A673 (cell line): ENCODE data around the gene APBB2. TPM values are rescaled to one million over a fixed set of nuclear protein-coding genes. Genes with fewer than 3 reads are reported as not detected.

Source experiments
- BruUV-seq: library from RNA; stranded (reverse); fragments of 400-500 nt; replicated peaks from 2 replicates; lab custom pipeline; 2021; lab: Mats Ljungman, UMichigan
- CTCF ChIA-PET: fragments of 300-600 bp; sonication (Branson Sonifier 250); formaldehyde crosslinking; loops from one replicate; lab custom pipeline; 2022; ENCODE audit warnings: antibody characterized with exemption; lab: Charles Lee
- POLR2A ChIA-PET: fragments of 300-600 bp; sonication (Branson Sonifier 250); formaldehyde crosslinking; loops from one replicate; lab custom pipeline; 2022; ENCODE audit warnings: antibody characterized with exemption; ENCODE audit not compliant: low non-redundant PET; lab: Charles Lee
- DNase-seq: peaks from one replicate; pipeline ENCODE4 v3.0.0-alpha.2; 2015; ENCODE audit warnings: low spot score
- H3K27ac ChIP-seq: fragments of 200-600 bp; sonication (generic); 2 replicates; pipeline ENCODE4 v1.5.1; 2016; ENCODE audit warnings: mixed run types, low read depth, mild to moderate bottlenecking, mixed read lengths, antibody characterized with exemption, low read length; ENCODE audit not compliant: poor library complexity, severe bottlenecking
- H3K27me3 ChIP-seq: fragments of 200-600 bp; sonication (generic); replicated peaks from 2 replicates; pipeline ENCODE4 v1.6.1; 2017; ENCODE audit warnings: mixed run types, low read depth, mild to moderate bottlenecking, mixed read lengths, antibody characterized with exemption, low read length; ENCODE audit not compliant: insufficient read depth, poor library complexity
- H3K36me3 ChIP-seq: fragments of 200-600 bp; sonication (generic); 2 replicates; pipeline ENCODE4 v1.6.1; 2016; ENCODE audit warnings: mixed run types, mild to moderate bottlenecking, mixed read lengths, antibody characterized with exemption, low read length; ENCODE audit not compliant: insufficient read depth, poor library complexity, severe bottlenecking
- H3K4me1 ChIP-seq: fragments of 200-600 bp; sonication (generic); 2 replicates; pipeline ENCODE4 v1.6.1; 2017; ENCODE audit warnings: mixed run types, mild to moderate bottlenecking, mixed read lengths, antibody characterized with exemption, low read length; ENCODE audit not compliant: insufficient read depth, poor library complexity, severe bottlenecking
- H3K4me3 ChIP-seq: fragments of 200-600 bp; sonication (generic); 2 replicates; pipeline ENCODE4 v1.5.1; 2016; ENCODE audit warnings: low read depth, mixed run types, mild to moderate bottlenecking, mixed read lengths, low read length; ENCODE audit not compliant: poor library complexity, severe bottlenecking
- H3K9me3 ChIP-seq: fragments of 200-600 bp; sonication (generic); 2 replicates; pipeline ENCODE4 v1.6.1; 2016; ENCODE audit warnings: mixed run types, low read depth, mild to moderate bottlenecking, mixed read lengths, antibody characterized with exemption, low read length; ENCODE audit not compliant: poor library complexity, severe bottlenecking
- EZH2 ChIP-seq: fragments of 200-600 bp; sonication (generic); IDR thresholded peaks from 2 replicates; pipeline ENCODE4 v1.6.1; 2017; ENCODE audit warnings: borderline replicate concordance, low read depth, mild to moderate bottlenecking, mixed read lengths, antibody characterized with exemption, low read length; ENCODE audit not compliant: poor library complexity, severe bottlenecking
- intact Hi-C: fragments of 100-400 bp; cut with micrococcal nuclease; formaldehyde crosslinking; loops from one replicate; pipeline ENCODE4 v1.10.0; 2022; ENCODE audit not compliant: unreplicated experiment
- total RNA-seq: library from RNA; stranded (reverse); gene quantifications from 2 replicates; pipeline ENCODE4 v1.2.3, GENCODE V29; 2021
- TF ChIP-seq, protein P1 (sequence below): fragments of 300-800, 200-600 bp; sonication (generic); conservative IDR thresholded peaks from 2 replicates; pipeline ENCODE4 v1.5.1; 2017; ENCODE audit warnings: low read depth, mild to moderate bottlenecking, antibody characterized with exemption, low read length, moderate library complexity, mixed read lengths

The APBB2 gene
- total RNA-seq, 1 experiment from 2014 or later: 10.3 TPM

DNA sequence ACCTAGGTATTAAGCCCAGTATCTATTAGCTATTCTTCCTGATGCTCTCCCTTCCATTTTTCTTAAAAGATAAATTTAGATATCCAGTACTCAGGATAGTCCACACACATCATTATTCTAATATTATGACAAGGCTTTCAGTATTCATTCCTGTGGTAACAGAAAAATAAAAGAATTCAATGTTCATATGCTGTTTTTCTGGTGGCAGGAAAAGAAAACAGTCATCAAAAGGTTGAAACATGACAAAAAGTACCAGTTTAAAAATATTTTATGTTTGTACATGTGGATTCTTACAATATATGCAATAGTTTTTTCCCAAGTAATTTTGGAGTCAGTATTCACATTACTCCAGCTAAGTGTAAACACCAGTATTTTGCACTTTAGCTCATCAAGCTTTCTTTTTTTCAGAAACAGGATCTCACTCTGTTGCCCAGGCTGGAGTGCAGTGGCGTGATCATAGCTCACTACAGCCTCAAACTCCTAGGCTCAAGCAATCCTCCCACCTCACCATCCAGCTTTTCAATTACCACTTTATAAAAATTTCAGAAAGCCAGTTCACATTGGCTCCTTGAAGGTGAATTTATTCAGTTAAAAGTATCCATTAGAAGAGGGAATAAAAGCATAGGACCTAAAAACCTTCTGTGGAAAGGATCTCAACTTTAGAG, 2.3 kb downstream of the APBB2 start:
- no peaks in the 10 kb centered on the region for H3K9me3 ChIP-seq
- DNase-seq: no peak
- no peak overlapping the region for H3K27ac ChIP-seq
- H3K27me3 ChIP-seq: peaks cover 17% of the 10 kb centered on the region
- TSS peak; percentile 19 for BruUV-seq
- no peak for TF ChIP-seq EZH2
- TF ChIP-seq, protein P1, sequence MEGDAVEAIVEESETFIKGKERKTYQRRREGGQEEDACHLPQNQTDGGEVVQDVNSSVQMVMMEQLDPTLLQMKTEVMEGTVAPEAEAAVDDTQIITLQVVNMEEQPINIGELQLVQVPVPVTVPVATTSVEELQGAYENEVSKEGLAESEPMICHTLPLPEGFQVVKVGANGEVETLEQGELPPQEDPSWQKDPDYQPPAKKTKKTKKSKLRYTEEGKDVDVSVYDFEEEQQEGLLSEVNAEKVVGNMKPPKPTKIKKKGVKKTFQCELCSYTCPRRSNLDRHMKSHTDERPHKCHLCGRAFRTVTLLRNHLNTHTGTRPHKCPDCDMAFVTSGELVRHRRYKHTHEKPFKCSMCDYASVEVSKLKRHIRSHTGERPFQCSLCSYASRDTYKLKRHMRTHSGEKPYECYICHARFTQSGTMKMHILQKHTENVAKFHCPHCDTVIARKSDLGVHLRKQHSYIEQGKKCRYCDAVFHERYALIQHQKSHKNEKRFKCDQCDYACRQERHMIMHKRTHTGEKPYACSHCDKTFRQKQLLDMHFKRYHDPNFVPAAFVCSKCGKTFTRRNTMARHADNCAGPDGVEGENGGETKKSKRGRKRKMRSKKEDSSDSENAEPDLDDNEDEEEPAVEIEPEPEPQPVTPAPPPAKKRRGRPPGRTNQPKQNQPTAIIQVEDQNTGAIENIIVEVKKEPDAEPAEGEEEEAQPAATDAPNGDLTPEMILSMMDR: no peak
- ChIA-PET CTCF (no interaction called here), POLR2A (no interaction called here)
- peaks cover 20% of the 10 kb centered on the region for H3K4me1 ChIP-seq
- intact Hi-C loops: no loop called here
- no peak overlapping the region for H3K4me3 ChIP-seq
- H3K36me3 ChIP-seq: no peaks in the 10 kb centered on the region

DNA sequence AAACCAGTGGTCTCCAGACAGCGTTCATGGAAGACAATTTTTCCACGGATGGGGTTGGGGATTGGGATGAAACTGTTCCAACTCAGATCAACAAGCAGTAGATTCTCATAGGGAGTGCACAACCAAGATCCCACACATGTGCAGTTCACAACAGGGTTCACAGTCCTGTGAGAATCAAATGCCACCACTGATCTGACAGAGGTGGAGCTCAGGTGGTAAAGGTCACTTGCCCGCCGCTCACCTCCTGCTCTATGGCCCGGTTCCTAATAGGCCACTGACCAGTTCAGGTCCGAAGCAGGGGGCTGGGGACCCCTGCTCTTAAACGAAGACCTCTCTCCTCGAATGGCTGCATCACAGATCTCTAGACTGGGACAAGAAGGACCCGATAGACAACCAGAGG, 4.4 kb downstream of the APBB2 start:
- Histone ChIP-seq H3K4me1 (peaks cover 18% of the 10 kb centered on the region), H3K9me3 (no peaks in the 10 kb centered on the region), H3K4me3 (no peak overlapping the region), H3K36me3 (no peaks in the 10 kb centered on the region), H3K27me3 (peaks cover 17% of the 10 kb centered on the region), H3K27ac (no peak overlapping the region)
- POLR2A ChIA-PET: interaction anchor here (0.6 kb wide), 1 partner anchor 47 kb away, joined by 7 read pairs; no protein-coding TSS in a partner anchor
- no TSS peak for BruUV-seq
- no peak for DNase-seq
- no peak for TF ChIP-seq EZH2
- TF ChIP-seq, protein P1: no peak
- intact Hi-C loops: no loop called here
- CTCF ChIA-PET: interaction anchor here (0.7 kb wide), 1 partner anchor 63 kb away, joined by 4 read pairs; no protein-coding TSS in a partner anchor

DNA sequence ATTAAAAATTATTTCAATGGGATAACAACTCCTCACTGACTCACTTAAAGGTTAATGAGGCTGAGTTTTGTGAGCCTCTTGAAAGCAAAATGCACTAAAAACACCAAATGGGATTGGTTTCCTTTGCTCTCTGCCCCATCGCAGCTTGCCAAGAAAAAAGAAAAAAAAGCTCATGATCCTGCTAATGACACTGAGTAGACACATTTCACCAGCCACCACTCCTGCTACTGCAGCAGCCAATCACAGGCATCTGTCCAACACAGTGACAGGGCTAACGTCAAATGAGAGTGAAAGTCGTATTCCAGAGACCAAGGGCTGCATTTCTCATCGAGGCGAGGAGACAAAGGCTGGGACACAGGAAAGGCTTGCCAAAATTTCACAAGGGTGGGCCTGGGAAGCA, 5.2 kb downstream of the APBB2 start:
- H3K9me3 ChIP-seq: no peaks in the 10 kb centered on the region
- no peak overlapping the region for H3K4me3 ChIP-seq
- intact Hi-C loops: no loop called here
- ChIA-PET POLR2A (no interaction called here), CTCF (no interaction called here)
- no peaks in the 10 kb centered on the region for H3K36me3 ChIP-seq
- peak; percentile 11 for DNase-seq
- H3K27me3 ChIP-seq: peaks cover 17% of the 10 kb centered on the region
- peaks cover 21% of the 10 kb centered on the region for H3K4me1 ChIP-seq
- no TSS peak for BruUV-seq
- H3K27ac ChIP-seq: no peak overlapping the region
- no peak for TF ChIP-seq EZH2
- TF ChIP-seq, protein P1: no peak
